Adipocyte (in vitro differentiated cells): ENCODE results near the gene DR1.
A peak's percentile ranks its signal among the peaks of the same experiment; 100 is the strongest.

Source experiments
- DNase-seq: peaks from one replicate; pipeline ENCODE4 v3.0.0-alpha.2; 2015; ENCODE audit warnings: low read depth
- H3K27me3 ChIP-seq: replicated peaks from 2 replicates; pipeline ENCODE4 v1.7.0; 2013; ENCODE audit warnings: mild to moderate bottlenecking, low read length, moderate library complexity; ENCODE audit not compliant: control insufficient read depth, insufficient read depth
- H3K36me3 ChIP-seq: 2 replicates; pipeline ENCODE4 v1.7.0; 2013; ENCODE audit warnings: low read length, mild to moderate bottlenecking, moderate library complexity; ENCODE audit not compliant: control insufficient read depth, insufficient read depth, severe bottlenecking
- H3K4me1 ChIP-seq: 2 replicates; pipeline ENCODE4 v1.7.0; 2013; ENCODE audit warnings: mild to moderate bottlenecking, low read length, moderate library complexity; ENCODE audit not compliant: control insufficient read depth, insufficient read depth
- H3K4me3 ChIP-seq: 2 replicates; pipeline ENCODE4 v1.7.0; 2013; ENCODE audit warnings: mild to moderate bottlenecking, low read length, moderate library complexity
- H3K9ac ChIP-seq: 2 replicates; pipeline ENCODE4 v1.7.0; 2013; ENCODE audit warnings: mild to moderate bottlenecking, low read length, moderate library complexity
- H3K9me3 ChIP-seq: 2 replicates; pipeline ENCODE4 v1.7.0; 2013; ENCODE audit warnings: mild to moderate bottlenecking, low read length, moderate library complexity; ENCODE audit not compliant: control insufficient read depth

DR1 gene

GRCh38 chr1:93395195-93395594 lies 49.5 kb downstream of the DR1 start:
- Histone ChIP-seq H3K27me3 (no peaks in the 10 kb centered on the region), H3K4me3 (no peak overlapping the region), H3K9me3 (no peaks in the 10 kb centered on the region), H3K4me1 (peaks cover 12% of the 10 kb centered on the region), H3K9ac (no peak overlapping the region), H3K36me3 (no peaks in the 10 kb centered on the region)
- peak; percentile 10 for DNase-seq

- no peaks in the 10 kb centered on the region for H3K9me3 ChIP-seq
- H3K27me3 ChIP-seq = no peaks in the 10 kb centered on the region
- H3K9ac ChIP-seq = no peak overlapping the region
- no peak overlapping the region for H3K4me3 ChIP-seq
- no peaks in the 10 kb centered on the region for H3K36me3 ChIP-seq
- DNase-seq = no peak
- peaks cover 4% of the 10 kb centered on the region for H3K4me1 ChIP-seq
Measured at GRCh38 chr1:93399781-93400180, 54.1 kb downstream of the DR1 start.

- no peak overlapping the region for H3K4me3 ChIP-seq
- peaks cover 2% of the 10 kb centered on the region for H3K9me3 ChIP-seq
- H3K27me3 ChIP-seq = no peaks in the 10 kb centered on the region
- no peak overlapping the region for H3K9ac ChIP-seq
- H3K36me3 ChIP-seq = no peaks in the 10 kb centered on the region
- DNase-seq = no peak
- no peaks in the 10 kb centered on the region for H3K4me1 ChIP-seq
Measured at GRCh38 chr1:93408203-93408602, 62.5 kb downstream of the DR1 start.

GRCh38 chr1:93411000-93411399 lies 65.3 kb downstream of the DR1 start:
- H3K9ac ChIP-seq = no peak overlapping the region
- no peak overlapping the region for H3K4me3 ChIP-seq
- no peaks in the 10 kb centered on the region for H3K27me3 ChIP-seq
- H3K4me1 ChIP-seq = peaks cover 19% of the 10 kb centered on the region
- no peak for DNase-seq
- no peaks in the 10 kb centered on the region for H3K36me3 ChIP-seq
- peaks cover 2% of the 10 kb centered on the region for H3K9me3 ChIP-seq

GRCh38 chr1:93414749-93415148 lies 69.0 kb downstream of the DR1 start:
- H3K36me3 ChIP-seq = no peaks in the 10 kb centered on the region
- no peaks in the 10 kb centered on the region for H3K27me3 ChIP-seq
- DNase-seq = no peak
- no peaks in the 10 kb centered on the region for H3K9me3 ChIP-seq
- H3K4me3 ChIP-seq = peak overlapping the region; percentile 39
- peaks cover 19% of the 10 kb centered on the region for H3K4me1 ChIP-seq
- peak overlapping the region; percentile 50 for H3K9ac ChIP-seq

- Histone ChIP-seq H3K9ac (peak overlapping the region; percentile 50), H3K4me3 (peak overlapping the region; percentile 39), H3K27me3 (no peaks in the 10 kb centered on the region), H3K9me3 (no peaks in the 10 kb centered on the region), H3K4me1 (peaks cover 19% of the 10 kb centered on the region), H3K36me3 (no peaks in the 10 kb centered on the region)
- no peak for DNase-seq
Measured at GRCh38 chr1:93415296-93415695, 69.6 kb downstream of the DR1 start.

- Histone ChIP-seq H3K4me1 (peaks cover 19% of the 10 kb centered on the region), H3K9me3 (no peaks in the 10 kb centered on the region), H3K4me3 (no peak overlapping the region), H3K27me3 (no peaks in the 10 kb centered on the region), H3K9ac (no peak overlapping the region), H3K36me3 (no peaks in the 10 kb centered on the region)
- no peak for DNase-seq
Measured at GRCh38 chr1:93416183-93416582, 70.5 kb downstream of the DR1 start.
